8988T (cell line): ENCODE data around the gene COX6A1.

Experiments
- DNase-seq: peaks from one replicate; pipeline ENCODE4 v3.0.0; 2011

The COX6A1 gene

GRCh38 chr12:120437735-120438494 is at the start of gene COX6A1:
TSS of gene COX6A1 (plus strand) at chr12:120438113. CDS start at chr12:120438127, 14 bp downstream.
- DNase-seq, result peak; percentile 84

- DNase-seq, result no peak
Observed at GRCh38 chr12:120388691-120389481, 49.0 kb upstream of the COX6A1 start.

GRCh38 chr12:120390540-120391120 is 47.3 kb upstream of the COX6A1 start:
- no peak for DNase-seq

- DNase-seq, result no peak
Observed at GRCh38 chr12:120394483-120395367, 43.2 kb upstream of the COX6A1 start.

- peak; percentile 39 for DNase-seq
Observed at GRCh38 chr12:120397824-120398540, 39.9 kb upstream of the COX6A1 start.

- no peak for DNase-seq
Observed at GRCh38 chr12:120399531-120399930, 38.4 kb upstream of the COX6A1 start.

GRCh38 chr12:120402217-120402616 is 35.7 kb upstream of the COX6A1 start:
- no peak for DNase-seq

- DNase-seq, result no peak
Observed at GRCh38 chr12:120403869-120404268, 34.0 kb upstream of the COX6A1 start.

- DNase-seq, result no peak
Observed at GRCh38 chr12:120404271-120404670, 33.6 kb upstream of the COX6A1 start.

GRCh38 chr12:120406069-120406468 is 31.8 kb upstream of the COX6A1 start:
- DNase-seq, result no peak

GRCh38 chr12:120406553-120406952 is 31.4 kb upstream of the COX6A1 start:
- no peak for DNase-seq

GRCh38 chr12:120408771-120409170 is 29.1 kb upstream of the COX6A1 start:
- no peak for DNase-seq

- no peak for DNase-seq
Observed at GRCh38 chr12:120412421-120412820, 25.5 kb upstream of the COX6A1 start.

GRCh38 chr12:120413901-120414695 is 23.8 kb upstream of the COX6A1 start:
- DNase-seq, result no peak

- DNase-seq, result no peak
Observed at GRCh38 chr12:120416490-120417216, 21.3 kb upstream of the COX6A1 start.

- no peak for DNase-seq
Observed at GRCh38 chr12:120417917-120418580, 19.9 kb upstream of the COX6A1 start.

GRCh38 chr12:120421701-120422100 is 16.2 kb upstream of the COX6A1 start:
- DNase-seq, result no peak

GRCh38 chr12:120422892-120423456 is 14.9 kb upstream of the COX6A1 start:
- DNase-seq, result no peak

- DNase-seq, result no peak
Observed at GRCh38 chr12:120425797-120426196, 12.1 kb upstream of the COX6A1 start.
